K562 (cell line): ENCODE measurements around the gene FARSA. TPM values are rescaled to one million over a fixed set of nuclear protein-coding genes. Genes with fewer than 3 reads are reported as not detected.

ENCODE experiments used
- ATAC-seq: fragments of 200-7000 bp; cut with Tn5 transposase; 3 replicates; pipeline ENCODE4 v1.9.1; 2020; ENCODE audit warnings: moderate library complexity
- BruUV-seq: library from RNA; stranded (reverse); fragments of 400-500 nt; replicated peaks from 2 replicates; lab custom pipeline; 2021; lab: Mats Ljungman, UMichigan
- CTCF ChIA-PET: fragments of 300-600 bp; formaldehyde crosslinking; extraction: SDS; loops from one replicate; lab custom pipeline; 2021; ENCODE audit warnings: low intra/inter-chr PET ratio; lab: Yijun Ruan, JAX
- POLR2A ChIA-PET: fragments of 300-600, 350-650 bp; sonication (Branson Sonifier 250); formaldehyde crosslinking; extraction: SDS; loops from one replicate; lab custom pipeline; 2021; ENCODE audit warnings: antibody characterized with exemption, inconsistent platforms; lab: Yijun Ruan, JAX
- DNase-seq, 4 experiments: peaks; one replicate each; pipeline versions ENCODE4 v3.0.0 to v3.0.0-alpha.2; 2011 to 2018; ENCODE audit warnings: low spot score in 3 of 4, mixed read lengths in 3 of 4; ENCODE audit errors: extremely low read depth in 1 of 4
- FAIRE-seq: peaks from 2 replicates; lab custom pipeline; 2011; peaks lifted over from hg19 to GRCh38; lab: Jason Lieb, UNC
- H2AFZ ChIP-seq: 2 replicates; pipeline ENCODE4 v1.6.0; 2011; ENCODE audit warnings: low read depth, low read length, control low read depth, inconsistent platforms
- H3K27ac ChIP-seq: fragments of 200-600 bp; 3 replicates; pipeline ENCODE4 v1.8.0; 2011; ENCODE audit warnings: low read depth, mild to moderate bottlenecking, control low read depth, inconsistent platforms, low read length, moderate library complexity, mixed read lengths; ENCODE audit errors: extremely low read depth
- H3K27me3 ChIP-seq, 2 experiments: fragments of 300-600 bp in 1 of 2; 2 replicates in 1 of 2; 3 replicates in 1 of 2; pipeline versions ENCODE4 v1.6.0 to v1.8.0; 2011; ENCODE audit warnings: inconsistent platforms in 2 of 2, low read length in 2 of 2, mild to moderate bottlenecking in 1 of 2, mixed read lengths in 1 of 2, moderate library complexity in 1 of 2; ENCODE audit not compliant: control insufficient read depth in 2 of 2, insufficient read depth in 2 of 2
- H3K36me3 ChIP-seq: fragments of 300-600 bp; 3 replicates; pipeline ENCODE4 v1.8.0; 2011; ENCODE audit warnings: mild to moderate bottlenecking, low read length, inconsistent platforms; ENCODE audit not compliant: control insufficient read depth, insufficient read depth
- H3K4me1 ChIP-seq, 2 experiments: fragments of 200-600 bp in 1 of 2; replicated peaks in 1 of 2; 2 replicates in 1 of 2; 3 replicates in 1 of 2; pipeline versions ENCODE4 v1.5.1 to v1.8.0; 2011; ENCODE audit warnings: inconsistent platforms in 2 of 2, low read length in 2 of 2, mild to moderate bottlenecking in 1 of 2, mixed read lengths in 1 of 2, moderate library complexity in 1 of 2; ENCODE audit not compliant: control insufficient read depth in 2 of 2, insufficient read depth in 2 of 2
- H3K4me2 ChIP-seq: 2 replicates; pipeline ENCODE4 v1.6.1; 2011; ENCODE audit warnings: low read length, control low read depth, inconsistent platforms, mixed read lengths; ENCODE audit not compliant: insufficient read depth
- H3K4me3 ChIP-seq: fragments of 200-600 bp; sonication (generic), shearing (Covaris generic); 2 replicates; pipeline ENCODE4 v1.5.1; 2016; ENCODE audit warnings: control low read depth, inconsistent platforms
- H3K79me2 ChIP-seq: fragments of 200-600 bp; 3 replicates; pipeline ENCODE4 v1.8.0; 2011; ENCODE audit warnings: low read length, inconsistent platforms; ENCODE audit not compliant: control insufficient read depth, insufficient read depth
- H3K9ac ChIP-seq, 2 experiments: 2 replicates each; pipeline versions ENCODE4 v1.6.0 to v1.6.1; 2011; ENCODE audit warnings: low read depth in 2 of 2, low read length in 2 of 2, control low read depth in 1 of 2, inconsistent platforms in 1 of 2, mild to moderate bottlenecking in 1 of 2, mixed read lengths in 1 of 2; ENCODE audit not compliant: insufficient read depth in 1 of 2
- H3K9me1 ChIP-seq: one replicate; pipeline ENCODE4 v1.6.0; 2011; ENCODE audit warnings: inconsistent platforms, mild to moderate bottlenecking, low read length, moderate library complexity; ENCODE audit not compliant: control insufficient read depth, insufficient read depth
- H3K9me3 ChIP-seq: replicated peaks from 2 replicates; pipeline ENCODE4 v1.5.1; 2011; ENCODE audit warnings: low read depth, low read length, inconsistent platforms; ENCODE audit not compliant: control insufficient read depth, insufficient read depth
- H4K20me1 ChIP-seq: replicated peaks from 2 replicates; pipeline ENCODE4 v1.6.1; 2011; ENCODE audit warnings: low read length, inconsistent platforms, mixed read lengths; ENCODE audit not compliant: control insufficient read depth, insufficient read depth
- MYNN ChIP-seq, 2 experiments: sonication (generic); formaldehyde crosslinking in 1 of 2; IDR thresholded peaks; 2 replicates each; pipeline versions ENCODE4 v1.5.0 to v1.6.1; 2016 to 2020; ENCODE audit warnings: antibody characterized with exemption in 1 of 2, missing genetic modification reagents in 1 of 2
- NEUROD1 ChIP-seq: fragments of 150-350 bp; IDR thresholded peaks from 2 replicates; pipeline ENCODE4 v1.6.1; 2014; ENCODE audit warnings: borderline replicate concordance, low read length, low read depth; ENCODE audit not compliant: partially characterized antibody
- POLR2A ChIP-seq: fragments of 450-650 bp; conservative IDR thresholded peaks from 2 replicates; pipeline ENCODE4 v1.6.1; 2016
- POLR2AphosphoS5 ChIP-seq: IDR thresholded peaks from 2 replicates; pipeline ENCODE4 v1.6.1; 2011; ENCODE audit warnings: mild to moderate bottlenecking, low read depth, low read length, moderate library complexity; ENCODE audit not compliant: control insufficient read depth, insufficient read depth
- POLR2G ChIP-seq: fragments of 200-400 bp; formaldehyde crosslinking; IDR thresholded peaks from 2 replicates; pipeline ENCODE4 v1.6.1; 2017; ENCODE audit warnings: low read depth, mild to moderate bottlenecking, antibody characterized with exemption, low read length, moderate library complexity
- RBFOX2 ChIP-seq: fragments of 200-400 bp; formaldehyde crosslinking; IDR thresholded peaks from 2 replicates; pipeline ENCODE4 v1.6.1; 2017; ENCODE audit warnings: low read depth, mild to moderate bottlenecking, low read length, moderate library complexity
- SUPT5H ChIP-seq: fragments of 450-650 bp; IDR thresholded peaks from 2 replicates; pipeline ENCODE4 v1.6.1; 2016
- ZNF24 ChIP-seq: fragments of 450-650 bp; IDR thresholded peaks from 2 replicates; pipeline ENCODE4 v1.6.1; 2016
- ZNF668 ChIP-seq: fragments of 250-450 bp; sonication (Bioruptor Pico); IDR thresholded peaks from 2 replicates; pipeline ENCODE4 v1.8.0; 2022; ENCODE audit warnings: mild to moderate bottlenecking, inconsistent platforms
- WGBS: fragments of 100-300 bp; shearing (Covaris generic); methylation state at CpG from one replicate; pipeline ENCODE4 v1.1.6; 2016; ENCODE audit warnings: low coverage, mixed read lengths; ENCODE audit not compliant: insufficient coverage; ENCODE audit errors: missing lambda C conversion rate; 5-methylcytosine and 5-hydroxymethylcytosine counted together
- in situ Hi-C: fragments of 300-500 bp; cut with MboI; formaldehyde crosslinking; loops from 4 replicates; pipeline ENCODE4 v1.15.0; 2018; ENCODE audit warnings: inconsistent platforms, mixed read lengths
- intact Hi-C: fragments of 100-400 bp; cut with micrococcal nuclease; formaldehyde crosslinking; loops from 2 replicates; pipeline ENCODE4 v1.14.2; 2022
- polyA plus RNA-seq, 8 experiments: library from polyadenylated mRNA; depleted of rRNA in 4 of 8; stranded (reverse) in 5 of 8; unstranded in 3 of 8; fragments of >200 nt; fragmentation: Nextera tagmentation in 2 of 8; fragmentation: Illumina TruSeq in 1 of 8; extraction: Ambion mirVana in 2 of 8; extraction: Trizol in 1 of 8; gene quantifications; 2 replicates each; pipeline versions ENCODE4 v1.2.1 to v1.2.3, GENCODE V29; 2011 to 2014; ENCODE audit warnings: inconsistent platforms in 1 of 8, missing spikeins in 1 of 8
- total RNA-seq, 7 experiments: library from RNA; depleted of rRNA in 6 of 7; stranded (reverse); fragments of >200 nt in 6 of 7; fragmentation: Illumina TruSeq in 2 of 7; extraction: Trizol in 2 of 7; gene quantifications; 2 replicates each; pipeline versions ENCODE4 v1.2.1 to v1.2.3, GENCODE V29; 2011 to 2021; ENCODE audit warnings: low replicate concordance in 1 of 7
- TF ChIP-seq, protein P1 (sequence below): fragments of 250-450 bp; sonication (Bioruptor Pico); IDR thresholded peaks from 2 replicates; pipeline ENCODE4 v1.8.0; 2021; ENCODE audit warnings: mild to moderate bottlenecking, moderate library complexity
- TF ChIP-seq, protein P2 (sequence below): fragments of 200-800 bp; sonication (Bioruptor generic); IDR thresholded peaks from 2 replicates; pipeline ENCODE4 v1.6.1; 2017; ENCODE audit warnings: missing genetic modification characterization, missing compliant biosample characterization

FARSA gene
- total and polyA plus RNA-seq, 9 of the 15 experiments (the other 6 are each of a cell fraction or from before 2014, with no cell fraction given) = 25.2 to 237 (median 89.6) TPM

DNA sequence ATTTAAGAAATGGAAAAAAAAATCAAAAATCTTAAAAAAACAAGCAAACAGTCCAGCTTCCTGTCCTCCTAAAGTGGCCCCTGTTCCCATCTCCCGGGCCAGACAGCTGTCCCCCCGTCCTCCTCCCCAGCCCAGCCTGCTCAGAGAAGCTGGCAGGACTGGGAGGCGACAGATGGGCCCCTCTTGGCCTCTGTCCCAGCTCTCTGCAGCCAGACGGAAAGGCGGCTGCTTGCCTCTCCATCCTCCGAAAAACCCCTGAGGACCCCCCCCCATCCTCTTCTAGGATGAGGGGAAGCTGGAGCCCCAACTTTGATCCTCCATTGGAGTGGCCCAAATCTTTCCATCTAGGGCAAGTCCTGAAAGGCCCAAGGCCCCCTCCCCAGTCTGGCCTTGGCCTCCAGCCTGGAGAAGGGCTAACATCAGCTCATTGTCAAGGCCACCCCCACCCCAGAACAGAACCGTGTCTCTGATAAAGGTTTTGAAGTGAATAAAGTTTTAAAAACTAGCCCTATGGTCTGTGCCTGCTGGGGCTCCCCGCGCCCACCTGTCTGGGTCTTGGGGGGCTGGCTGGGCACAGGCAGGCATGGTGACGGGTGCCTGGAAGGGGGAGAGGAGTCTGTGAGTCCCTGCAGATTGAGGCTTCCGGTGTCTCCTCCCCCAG lies 19.8 kb upstream of the FARSA start:
- H3K79me2 ChIP-seq = peaks cover 64% of the 10 kb centered on the region
- no peaks in the 10 kb centered on the region; the same call in 1 of the 2 replicates for H4K20me1 ChIP-seq
- H3K9me1 ChIP-seq = no peaks in the 10 kb centered on the region
- no peak overlapping the region for H3K4me2 ChIP-seq
- H2AFZ ChIP-seq = no peak overlapping the region
- in situ Hi-C loops = no loop called here
- H3K9ac ChIP-seq = peak overlapping the region in 1 of 2 experiments; percentile 61; a peak in 1 of 4 replicates
- intact Hi-C loops = no loop called here
- 81% methylated on average over 10 of the region's 11 CpGs for WGBS
- H3K9me3 ChIP-seq = no peaks in the 10 kb centered on the region
- ChIA-PET POLR2A (interaction anchor here (0.6 to 3.2 kb wide), 10 partner anchors 11 to 230 kb away, joined by 3 to 14 read pairs (median 3); partner anchors contain the start of genes DAND5 and KLF1), CTCF (no interaction called here)
- TSS peak; percentile 85 for BruUV-seq
- FAIRE-seq (no peak), DNase-seq (peak in 1 of 4 experiments; percentile 6), ATAC-seq (no peak)
- H3K36me3 ChIP-seq = peaks cover 72% of the 10 kb centered on the region
- no peak overlapping the region for H3K27ac ChIP-seq
- TF ChIP-seq ZNF24 = no peak
- TF ChIP-seq, protein P1, sequence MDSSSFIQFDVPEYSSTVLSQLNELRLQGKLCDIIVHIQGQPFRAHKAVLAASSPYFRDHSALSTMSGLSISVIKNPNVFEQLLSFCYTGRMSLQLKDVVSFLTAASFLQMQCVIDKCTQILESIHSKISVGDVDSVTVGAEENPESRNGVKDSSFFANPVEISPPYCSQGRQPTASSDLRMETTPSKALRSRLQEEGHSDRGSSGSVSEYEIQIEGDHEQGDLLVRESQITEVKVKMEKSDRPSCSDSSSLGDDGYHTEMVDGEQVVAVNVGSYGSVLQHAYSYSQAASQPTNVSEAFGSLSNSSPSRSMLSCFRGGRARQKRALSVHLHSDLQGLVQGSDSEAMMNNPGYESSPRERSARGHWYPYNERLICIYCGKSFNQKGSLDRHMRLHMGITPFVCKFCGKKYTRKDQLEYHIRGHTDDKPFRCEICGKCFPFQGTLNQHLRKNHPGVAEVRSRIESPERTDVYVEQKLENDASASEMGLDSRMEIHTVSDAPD (CRISPR knock-in tag) = no peak
- peak; percentile 43 for TF ChIP-seq POLR2AphosphoS5
- TF ChIP-seq NEUROD1 = no peak
- TF ChIP-seq SUPT5H = peak; percentile 64; the same call in 1 of the 2 replicates
- peak; percentile 70 for TF ChIP-seq POLR2G
- 0 out of 2 replicates have a peak, but pooled peaks have one; percentile 15 for TF ChIP-seq MYNN (IDR thresholded peaks at IDR 0.05)
- no peak for TF ChIP-seq MYNN (CRISPR knock-in tag; IDR thresholded peaks at IDR 0.05)
- peak; percentile 69 for TF ChIP-seq RBFOX2
- TF ChIP-seq, protein P2, sequence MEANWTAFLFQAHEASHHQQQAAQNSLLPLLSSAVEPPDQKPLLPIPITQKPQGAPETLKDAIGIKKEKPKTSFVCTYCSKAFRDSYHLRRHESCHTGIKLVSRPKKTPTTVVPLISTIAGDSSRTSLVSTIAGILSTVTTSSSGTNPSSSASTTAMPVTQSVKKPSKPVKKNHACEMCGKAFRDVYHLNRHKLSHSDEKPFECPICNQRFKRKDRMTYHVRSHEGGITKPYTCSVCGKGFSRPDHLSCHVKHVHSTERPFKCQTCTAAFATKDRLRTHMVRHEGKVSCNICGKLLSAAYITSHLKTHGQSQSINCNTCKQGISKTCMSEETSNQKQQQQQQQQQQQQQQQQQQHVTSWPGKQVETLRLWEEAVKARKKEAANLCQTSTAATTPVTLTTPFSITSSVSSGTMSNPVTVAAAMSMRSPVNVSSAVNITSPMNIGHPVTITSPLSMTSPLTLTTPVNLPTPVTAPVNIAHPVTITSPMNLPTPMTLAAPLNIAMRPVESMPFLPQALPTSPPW (CRISPR knock-in tag) = peak; percentile 32
- no peak for TF ChIP-seq ZNF668 (CRISPR knock-in tag)
- TF ChIP-seq POLR2A = peak; percentile 66
- H3K4me3 ChIP-seq = no peak overlapping the region
- no peaks in the 10 kb centered on the region for H3K27me3 ChIP-seq
- H3K4me1 ChIP-seq = peaks cover 0 to 48% of the 10 kb centered on the region in 2 experiments; a peak in 3 of 5 replicates
